Mucosa of descending colon (tissue), 3 donors: ENCODE measurements around the gene TEF. TPM values are rescaled to one million over a fixed set of nuclear protein-coding genes. Genes with fewer than 3 reads are reported as not detected.

ENCODE experiments used
- ATAC-seq: fragments of 200-7000 bp; cut with Tn5 transposase; one replicate; pipeline ENCODE4 v1.9.1; 2020; ENCODE audit warnings: mild to moderate bottlenecking, moderate library complexity
- DNase-seq, 3 donors: peaks; one replicate each; pipeline ENCODE4 v3.0.0-alpha.2; 2020
- H3K36me3 ChIP-seq: fragments of 200-600 bp; one replicate; pipeline ENCODE4 v1.8.0; 2021; ENCODE audit warnings: low read depth, mild to moderate bottlenecking
- H3K4me1 ChIP-seq: fragments of 200-600 bp; one replicate; pipeline ENCODE4 v1.8.0; 2021; ENCODE audit warnings: low read depth, mild to moderate bottlenecking
- H3K4me3 ChIP-seq: fragments of 200-600 bp; one replicate; pipeline ENCODE4 v1.8.0; 2021; ENCODE audit warnings: mild to moderate bottlenecking
- H3K9me3 ChIP-seq: fragments of 200-600 bp; one replicate; pipeline ENCODE4 v1.8.0; 2021; ENCODE audit warnings: mild to moderate bottlenecking
- CTCF ChIP-seq: fragments of 200-600 bp; IDR thresholded peaks from one replicate; pipeline ENCODE4 v1.8.0; 2022; ENCODE audit warnings: antibody characterized with exemption, mild to moderate bottlenecking
- intact Hi-C, 2 donors: fragments of 100-400 bp; cut with DNase I in 1 of 2; cut with micrococcal nuclease in 1 of 2; formaldehyde crosslinking; loops; one replicate each; pipeline versions ENCODE4 v1.11.0 to v1.11.1; 2022; cut with DNase I, micrococcal nuclease
- total RNA-seq, 3 donors: library from RNA; stranded (reverse); fragmentation: NEBNext Ultra II Directional in 2 of 3; extraction: Animal tissue kit (Norgen Biotek cat#: 25700) in 2 of 3; gene quantifications; one replicate each; pipeline versions ENCODE4 v1.2.1 to v1.2.4, GENCODE V29; 2021 to 2023
- donor health status: DM: no; HTN: no; CAD: no; lungs with moderate emphysema.
- donor health status: DM: no; HTN: no; CAD: no.
- donor health status: DM: no; HTN: yes; CAD: no.

TEF gene
- total RNA-seq, 3 donors from 2014 or later = 17.6 to 29.3 (median 28.6) TPM

- Histone ChIP-seq H3K4me1 (peaks cover 3% of the 10 kb centered on the region), H3K36me3 (peaks cover 4% of the 10 kb centered on the region), H3K4me3 (no peak overlapping the region), H3K9me3 (no peaks in the 10 kb centered on the region)
- intact Hi-C loops = no loop called here
- DNase-seq (peak in 1 of 3 donors; percentile 26), ATAC-seq (peak; percentile 75)
- no peak for TF ChIP-seq CTCF
Measured at GRCh38 chr22:41350087-41350486, 31.7 kb upstream of the TEF start.

GRCh38 chr22:41351011-41351410, 30.7 kb upstream of the TEF start:
- TF ChIP-seq CTCF = no peak
- Histone ChIP-seq H3K36me3 (peaks cover 5% of the 10 kb centered on the region), H3K4me1 (peaks cover 3% of the 10 kb centered on the region), H3K4me3 (no peak overlapping the region), H3K9me3 (no peaks in the 10 kb centered on the region)
- intact Hi-C loops = no loop called here
- DNase-seq = no peak
- ATAC-seq = no peak

GRCh38 chr22:41352058-41352457, 29.7 kb upstream of the TEF start:
- Histone ChIP-seq H3K4me3 (no peak overlapping the region), H3K4me1 (peaks cover 3% of the 10 kb centered on the region), H3K9me3 (no peaks in the 10 kb centered on the region), H3K36me3 (peaks cover 10% of the 10 kb centered on the region)
- ATAC-seq (peak; percentile 22), DNase-seq (no peak)
- intact Hi-C loops = no loop called here
- no peak for TF ChIP-seq CTCF

- intact Hi-C loops = no loop called here
- no peak for TF ChIP-seq CTCF
- Histone ChIP-seq H3K9me3 (no peaks in the 10 kb centered on the region), H3K4me1 (peaks cover 3% of the 10 kb centered on the region), H3K36me3 (peaks cover 10% of the 10 kb centered on the region), H3K4me3 (no peak overlapping the region)
- ATAC-seq (no peak), DNase-seq (no peak)
Measured at GRCh38 chr22:41353862-41354575, 27.7 kb upstream of the TEF start.

- peaks cover 2% of the 10 kb centered on the region for H3K4me1 ChIP-seq
- ATAC-seq (no peak), DNase-seq (no peak)
- H3K4me3 ChIP-seq = no peak overlapping the region
- H3K9me3 ChIP-seq = no peaks in the 10 kb centered on the region
- H3K36me3 ChIP-seq = peaks cover 10% of the 10 kb centered on the region
- intact Hi-C loops = no loop called here
- no peak for TF ChIP-seq CTCF
Measured at GRCh38 chr22:41354979-41355378, 26.8 kb upstream of the TEF start.
